Testis (tissue), 2 donors: Measurements from ENCODE around the gene CCL27.

ENCODE experiments used
- POLR2A ChIP-seq: fragments of 450-650 bp; IDR thresholded peaks from one replicate; pipeline ENCODE4 v1.6.1; 2017; ENCODE audit warnings: antibody characterized with exemption, mild to moderate bottlenecking, moderate library complexity
- TF ChIP-seq, protein P1 (sequence below), 3 experiments: fragments of 450-650 bp in 2 of 3; fragments of 200-600 bp in 1 of 3; sonication (generic) in 1 of 3; IDR thresholded peaks; one replicate each; pipeline ENCODE4 v1.5.1; 2016 to 2019; ENCODE audit warnings: antibody characterized with exemption in 3 of 3, mild to moderate bottlenecking in 2 of 3, moderate library complexity in 1 of 3

- TF ChIP-seq, protein P1, sequence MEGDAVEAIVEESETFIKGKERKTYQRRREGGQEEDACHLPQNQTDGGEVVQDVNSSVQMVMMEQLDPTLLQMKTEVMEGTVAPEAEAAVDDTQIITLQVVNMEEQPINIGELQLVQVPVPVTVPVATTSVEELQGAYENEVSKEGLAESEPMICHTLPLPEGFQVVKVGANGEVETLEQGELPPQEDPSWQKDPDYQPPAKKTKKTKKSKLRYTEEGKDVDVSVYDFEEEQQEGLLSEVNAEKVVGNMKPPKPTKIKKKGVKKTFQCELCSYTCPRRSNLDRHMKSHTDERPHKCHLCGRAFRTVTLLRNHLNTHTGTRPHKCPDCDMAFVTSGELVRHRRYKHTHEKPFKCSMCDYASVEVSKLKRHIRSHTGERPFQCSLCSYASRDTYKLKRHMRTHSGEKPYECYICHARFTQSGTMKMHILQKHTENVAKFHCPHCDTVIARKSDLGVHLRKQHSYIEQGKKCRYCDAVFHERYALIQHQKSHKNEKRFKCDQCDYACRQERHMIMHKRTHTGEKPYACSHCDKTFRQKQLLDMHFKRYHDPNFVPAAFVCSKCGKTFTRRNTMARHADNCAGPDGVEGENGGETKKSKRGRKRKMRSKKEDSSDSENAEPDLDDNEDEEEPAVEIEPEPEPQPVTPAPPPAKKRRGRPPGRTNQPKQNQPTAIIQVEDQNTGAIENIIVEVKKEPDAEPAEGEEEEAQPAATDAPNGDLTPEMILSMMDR (IDR thresholded peaks at IDR 0.05) = no peak
- no peak for TF ChIP-seq POLR2A
Observed at GRCh38 chr9:34627716-34628655, 34.5 kb downstream of the CCL27 start.
